HepG2 (cell line): ENCODE measurements around the gene THBS1. TPM values are rescaled to one million over a fixed set of nuclear protein-coding genes. Genes with fewer than 3 reads are reported as not detected.

Source experiments
- ATAC-seq: fragments of 200-7000 bp; cut with Tn5 transposase; 3 replicates; pipeline ENCODE4 v1.9.1; 2020; ENCODE audit warnings: mild to moderate bottlenecking, moderate library complexity
- BruUV-seq: library from RNA; stranded (reverse); fragments of 400-500 nt; replicated peaks from 2 replicates; lab custom pipeline; 2021; lab: Mats Ljungman, UMichigan
- CTCF ChIA-PET: fragments of 300-600 bp; formaldehyde crosslinking; extraction: SDS; loops from one replicate; lab custom pipeline; 2021; ENCODE audit warnings: low total read pairs, inconsistent platforms, low intra/inter-chr PET ratio; lab: Yijun Ruan, JAX
- POLR2A ChIA-PET: fragments of 350-600 bp; sonication (Branson Sonifier 250); formaldehyde crosslinking; loops from one replicate; lab custom pipeline; 2020; ENCODE audit warnings: antibody characterized with exemption, inconsistent platforms; lab: Yijun Ruan, JAX
- DNase-seq: peaks from one replicate; pipeline ENCODE4 v3.0.0-alpha.2; 2015; ENCODE audit warnings: low spot score
- FAIRE-seq: peaks from 3 replicates; lab custom pipeline; 2011; peaks lifted over from hg19 to GRCh38; lab: Jason Lieb, UNC
- H2AFZ ChIP-seq: one replicate; pipeline ENCODE4 v1.6.1; 2011; ENCODE audit warnings: low read length, inconsistent platforms
- H3K27ac ChIP-seq: fragments of 300-600 bp; 3 replicates; pipeline ENCODE4 v1.8.0; 2011; ENCODE audit warnings: mixed run types, mild to moderate bottlenecking, mixed read lengths, low read length, inconsistent platforms; ENCODE audit not compliant: insufficient read depth; ENCODE audit errors: extremely low read length
- H3K27me3 ChIP-seq, 2 experiments: fragments of 200-600 bp in 1 of 2; 2 replicates in 1 of 2; 3 replicates in 1 of 2; pipeline versions ENCODE4 v1.6.0 to v1.8.0; 2011; ENCODE audit warnings: low read length in 2 of 2, mild to moderate bottlenecking in 2 of 2, moderate library complexity in 2 of 2, inconsistent platforms in 1 of 2; ENCODE audit not compliant: insufficient read depth in 2 of 2, control insufficient read depth in 1 of 2
- H3K36me3 ChIP-seq, 2 experiments: fragments of 200-600 bp in 1 of 2; replicated peaks in 1 of 2; 2 replicates in 1 of 2; 3 replicates in 1 of 2; pipeline versions ENCODE4 v1.5.1 to v1.8.0; 2011; ENCODE audit warnings: low read length in 2 of 2, inconsistent platforms in 1 of 2; ENCODE audit not compliant: insufficient read depth in 2 of 2, control insufficient read depth in 1 of 2
- H3K4me1 ChIP-seq: 2 replicates; pipeline ENCODE4 v1.5.1; 2012; ENCODE audit warnings: low read length, inconsistent platforms; ENCODE audit not compliant: insufficient read depth
- H3K4me2 ChIP-seq: 2 replicates; pipeline ENCODE4 v1.6.0; 2011; ENCODE audit warnings: low read depth, low read length, inconsistent platforms
- H3K4me3 ChIP-seq, 3 experiments: fragments of 200-600 bp in 1 of 3; sonication (generic), shearing (Covaris generic) in 1 of 3; replicated peaks in 1 of 3; 2 replicates each; pipeline ENCODE4 v1.5.1; 2011 to 2016; ENCODE audit warnings: low read length in 3 of 3, inconsistent platforms in 2 of 3, low read depth in 2 of 3, mild to moderate bottlenecking in 2 of 3, control low read depth in 1 of 3, mixed read lengths in 1 of 3; ENCODE audit not compliant: insufficient read depth in 1 of 3
- H3K79me2 ChIP-seq: one replicate; pipeline ENCODE4 v1.6.1; 2011; ENCODE audit warnings: low read length, inconsistent platforms; ENCODE audit not compliant: insufficient read depth
- H3K9ac ChIP-seq: 2 replicates; pipeline ENCODE4 v1.6.0; 2011; ENCODE audit warnings: mild to moderate bottlenecking, low read depth, low read length, inconsistent platforms; ENCODE audit not compliant: insufficient read depth
- H3K9me3 ChIP-seq: 2 replicates; pipeline ENCODE4 v1.5.1; 2012; ENCODE audit warnings: mild to moderate bottlenecking, low read length
- H4K20me1 ChIP-seq: 2 replicates; pipeline ENCODE4 v1.6.0; 2011; ENCODE audit warnings: inconsistent platforms, mild to moderate bottlenecking, low read length, moderate library complexity; ENCODE audit not compliant: insufficient read depth
- ADNP ChIP-seq: sonication (generic); formaldehyde crosslinking; IDR thresholded peaks from 2 replicates; pipeline ENCODE4 v1.4.0; 2020; ENCODE audit warnings: missing genetic modification reagents
- EED ChIP-seq: sonication (generic); formaldehyde crosslinking; IDR thresholded peaks from 2 replicates; pipeline ENCODE4 v1.5.0; 2020; ENCODE audit warnings: mild to moderate bottlenecking, missing genetic modification reagents
- FOXA1 ChIP-seq, 2 experiments: fragments of 450-650 bp in 1 of 2; sonication (generic) in 1 of 2; formaldehyde crosslinking in 1 of 2; IDR thresholded peaks; 2 replicates each; pipeline versions ENCODE4 v1.4.0 to v1.6.1; 2016 to 2020; ENCODE audit warnings: missing genetic modification reagents in 1 of 2
- KMT2B ChIP-seq: IDR thresholded peaks from 2 replicates; pipeline ENCODE4 v1.6.1; 2016; ENCODE audit warnings: missing genetic modification reagents, missing compliant biosample characterization
- RBM22 ChIP-seq: fragments of 200-400 bp; formaldehyde crosslinking; optimal IDR thresholded peaks from 2 replicates; pipeline ENCODE3; 2017; ENCODE audit warnings: mild to moderate bottlenecking, low read length, moderate library complexity
- SAFB2 ChIP-seq: sonication (generic); formaldehyde crosslinking; IDR thresholded peaks from 2 replicates; pipeline ENCODE4 v1.5.1; 2020; ENCODE audit warnings: missing genetic modification reagents, low read depth, mild to moderate bottlenecking, borderline replicate concordance
- TBP ChIP-seq: sonication (generic); formaldehyde crosslinking; IDR thresholded peaks from 2 replicates; pipeline ENCODE4 v1.5.0; 2020; ENCODE audit warnings: missing genetic modification reagents
- ZBTB38 ChIP-seq: sonication (generic); formaldehyde crosslinking; IDR thresholded peaks from 2 replicates; pipeline ENCODE4 v1.5.1; 2020; ENCODE audit warnings: mild to moderate bottlenecking, missing genetic modification reagents
- ZNF749 ChIP-seq: sonication (generic); formaldehyde crosslinking; IDR thresholded peaks from 2 replicates; pipeline ENCODE4 v1.8.0; 2022; ENCODE audit warnings: mild to moderate bottlenecking, missing genetic modification reagents, moderate library complexity, borderline replicate concordance
- WGBS: methylation state at CpG from one replicate; pipeline ENCODE4 v1.1.6; 2017; ENCODE audit warnings: low lambda C conversion rate; 5-methylcytosine and 5-hydroxymethylcytosine counted together
- in situ Hi-C: cut with HindIII; loops from 2 replicates; pipeline ENCODE4 v1.10.0; 2017; ENCODE audit warnings: low pct_unique_long_range_greater_than_20kb; ENCODE audit not compliant: extremely low pct_ligation_motif_present
- intact Hi-C: fragments of 100-400 bp; cut with micrococcal nuclease; formaldehyde crosslinking; loops from one replicate; pipeline ENCODE4 v1.10.0; 2022; ENCODE audit not compliant: unreplicated experiment
- polyA plus RNA-seq, 8 experiments: library from polyadenylated mRNA; depleted of rRNA in 3 of 8; stranded (reverse) in 7 of 8; unstranded in 1 of 8; fragments of >200 nt; fragmentation: Illumina TruSeq in 4 of 8; extraction: Trizol in 4 of 8; gene quantifications; 2 replicates each; pipeline versions ENCODE4 v1.2.1 to v1.2.3, GENCODE V29; 2011 to 2016; ENCODE audit warnings: low read depth in 4 of 8, missing spikeins in 1 of 8, mixed read lengths in 1 of 8; ENCODE audit not compliant: insufficient read depth in 1 of 8
- total RNA-seq, 5 experiments: library from RNA; depleted of rRNA; stranded (reverse); fragments of >200 nt; fragmentation: Illumina TruSeq; extraction: Trizol; gene quantifications; 2 replicates each; pipeline ENCODE4 v1.2.3, GENCODE V29; 2016; ENCODE audit warnings: low read depth in 1 of 5
- TF ChIP-seq, protein P1 (sequence below): sonication (generic); formaldehyde crosslinking; IDR thresholded peaks from 2 replicates; pipeline ENCODE4 v1.4.0; 2020; ENCODE audit warnings: mild to moderate bottlenecking, missing genetic modification reagents
- TF ChIP-seq, protein P2 (sequence below): sonication (generic); formaldehyde crosslinking; IDR thresholded peaks from 2 replicates; pipeline ENCODE4 v1.8.0; 2022; ENCODE audit warnings: missing genetic modification reagents, mild to moderate bottlenecking, borderline replicate concordance

Gene THBS1
- total and polyA plus RNA-seq, 2 of the 13 experiments (the other 11 are each of a cell fraction or from before 2014, with no cell fraction given) = 54.7 to 67.1 TPM

DNA sequence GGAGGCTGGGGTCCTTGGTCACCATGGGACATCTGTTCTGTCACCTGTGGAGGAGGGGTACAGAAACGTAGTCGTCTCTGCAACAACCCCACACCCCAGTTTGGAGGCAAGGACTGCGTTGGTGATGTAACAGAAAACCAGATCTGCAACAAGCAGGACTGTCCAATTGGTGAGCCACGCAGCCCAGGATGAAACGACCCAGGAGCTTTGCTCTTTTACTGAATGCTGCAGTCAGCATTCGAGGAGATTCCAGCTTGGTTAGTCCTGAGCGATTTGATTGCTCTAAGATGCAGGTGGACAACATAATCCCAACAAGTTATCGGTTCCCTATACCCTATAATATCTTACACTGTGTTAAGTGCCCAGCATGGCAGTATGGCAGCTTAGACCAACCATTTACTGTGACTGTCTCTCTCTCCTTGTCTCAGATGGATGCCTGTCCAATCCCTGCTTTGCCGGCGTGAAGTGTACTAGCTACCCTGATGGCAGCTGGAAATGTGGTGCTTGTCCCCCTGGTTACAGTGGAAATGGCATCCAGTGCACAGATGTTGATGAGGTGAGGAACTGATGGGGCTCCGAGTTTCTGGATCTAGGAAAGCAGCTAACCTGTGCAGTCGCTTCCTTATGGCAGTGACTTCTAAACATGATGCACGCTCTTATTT lies 7.8 kb downstream of the THBS1 start:
- H3K79me2 ChIP-seq = no peaks in the 10 kb centered on the region
- H3K4me1 ChIP-seq = peaks cover 34% of the 10 kb centered on the region
- CTCF ChIA-PET = no interaction called here
- ATAC-seq (no peak), DNase-seq (no peak), FAIRE-seq (no peak)
- no peak overlapping the region for H3K4me3 ChIP-seq
- TF ChIP-seq, protein P1, sequence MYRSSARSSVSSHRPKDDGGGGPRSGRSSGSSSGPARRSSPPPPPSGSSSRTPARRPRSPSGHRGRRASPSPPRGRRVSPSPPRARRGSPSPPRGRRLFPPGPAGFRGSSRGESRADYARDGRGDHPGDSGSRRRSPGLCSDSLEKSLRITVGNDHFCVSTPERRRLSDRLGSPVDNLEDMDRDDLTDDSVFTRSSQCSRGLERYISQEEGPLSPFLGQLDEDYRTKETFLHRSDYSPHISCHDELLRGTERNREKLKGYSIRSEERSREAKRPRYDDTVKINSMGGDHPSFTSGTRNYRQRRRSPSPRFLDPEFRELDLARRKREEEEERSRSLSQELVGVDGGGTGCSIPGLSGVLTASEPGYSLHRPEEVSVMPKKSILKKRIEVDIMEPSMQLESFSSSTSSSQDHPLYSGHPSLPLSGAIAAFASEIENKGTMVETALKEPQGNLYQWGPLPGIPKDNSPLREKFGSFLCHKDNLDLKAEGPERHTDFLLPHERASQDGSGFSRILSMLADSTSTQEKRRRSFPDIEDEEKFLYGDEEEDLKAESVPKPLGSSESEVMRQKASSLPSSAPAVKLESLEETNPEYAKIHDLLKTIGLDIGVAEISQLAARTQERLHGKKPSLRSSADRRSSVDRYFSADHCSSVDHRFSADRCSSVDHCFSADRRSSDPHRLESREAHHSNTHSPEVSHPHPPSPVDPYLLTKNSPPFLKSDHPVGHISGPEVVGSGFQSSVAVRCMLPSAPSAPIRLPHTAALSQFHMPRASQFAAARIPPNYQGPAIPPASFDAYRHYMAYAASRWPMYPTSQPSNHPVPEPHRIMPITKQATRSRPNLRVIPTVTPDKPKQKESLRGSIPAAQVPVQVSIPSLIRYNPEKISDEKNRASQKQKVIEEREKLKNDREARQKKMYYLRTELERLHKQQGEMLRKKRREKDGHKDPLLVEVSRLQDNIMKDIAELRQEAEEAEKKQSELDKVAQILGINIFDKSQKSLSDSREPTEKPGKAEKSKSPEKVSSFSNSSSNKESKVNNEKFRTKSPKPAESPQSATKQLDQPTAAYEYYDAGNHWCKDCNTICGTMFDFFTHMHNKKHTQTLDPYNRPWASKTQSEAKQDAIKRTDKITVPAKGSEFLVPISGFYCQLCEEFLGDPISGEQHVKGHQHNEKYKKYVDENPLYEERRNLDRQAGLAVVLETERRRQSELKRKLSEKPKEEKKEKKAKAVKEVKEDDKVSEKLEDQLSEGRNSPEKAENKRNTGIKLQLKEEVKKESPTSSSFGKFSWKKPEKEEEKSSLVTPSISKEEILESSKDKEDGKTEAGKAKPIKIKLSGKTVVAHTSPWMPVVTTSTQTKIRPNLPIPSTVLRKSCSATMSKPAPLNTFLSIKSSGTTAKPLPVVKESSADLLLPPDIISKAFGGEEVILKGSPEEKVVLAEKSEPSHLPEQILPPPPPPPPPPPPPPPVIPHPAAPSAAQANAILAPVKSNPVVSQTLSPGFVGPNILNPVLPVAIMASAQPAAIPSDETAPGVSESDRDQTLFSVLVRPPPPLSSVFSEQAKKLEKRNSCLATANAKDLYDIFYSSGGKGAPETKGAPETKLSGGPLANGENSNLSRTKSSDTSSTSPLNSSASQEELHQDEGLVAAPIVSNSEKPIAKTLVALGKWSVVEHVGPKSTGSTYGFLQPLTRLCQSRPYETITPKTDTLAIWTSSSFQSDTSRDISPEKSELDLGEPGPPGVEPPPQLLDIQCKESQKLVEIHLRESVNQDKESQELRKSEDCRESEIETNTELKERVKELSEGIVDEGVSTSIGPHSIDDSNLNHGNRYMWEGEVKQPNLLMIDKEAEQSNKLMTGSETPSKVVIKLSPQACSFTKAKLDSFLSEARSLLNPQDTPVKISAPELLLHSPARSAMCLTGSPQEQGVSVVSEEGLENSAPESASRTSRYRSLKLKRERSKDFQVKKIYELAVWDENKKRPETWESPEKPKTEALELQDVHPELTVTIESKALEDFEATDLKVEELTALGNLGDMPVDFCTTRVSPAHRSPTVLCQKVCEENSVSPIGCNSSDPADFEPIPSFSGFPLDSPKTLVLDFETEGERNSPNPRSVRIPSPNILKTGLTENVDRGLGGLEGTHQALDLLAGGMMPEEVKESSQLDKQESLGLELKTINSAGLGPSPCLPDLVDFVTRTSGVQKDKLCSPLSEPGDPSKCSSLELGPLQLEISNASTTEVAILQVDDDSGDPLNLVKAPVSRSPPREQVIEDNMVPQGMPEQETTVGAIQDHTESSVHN (CRISPR knock-in tag) = no peak
- TF ChIP-seq, protein P2, sequence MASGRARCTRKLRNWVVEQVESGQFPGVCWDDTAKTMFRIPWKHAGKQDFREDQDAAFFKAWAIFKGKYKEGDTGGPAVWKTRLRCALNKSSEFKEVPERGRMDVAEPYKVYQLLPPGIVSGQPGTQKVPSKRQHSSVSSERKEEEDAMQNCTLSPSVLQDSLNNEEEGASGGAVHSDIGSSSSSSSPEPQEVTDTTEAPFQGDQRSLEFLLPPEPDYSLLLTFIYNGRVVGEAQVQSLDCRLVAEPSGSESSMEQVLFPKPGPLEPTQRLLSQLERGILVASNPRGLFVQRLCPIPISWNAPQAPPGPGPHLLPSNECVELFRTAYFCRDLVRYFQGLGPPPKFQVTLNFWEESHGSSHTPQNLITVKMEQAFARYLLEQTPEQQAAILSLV (CRISPR knock-in tag) = no peak
- no peak for TF ChIP-seq TBP (CRISPR knock-in tag)
- TF ChIP-seq RBM22 = no peak
- no peak for TF ChIP-seq FOXA1 (IDR thresholded peaks at IDR 0.05)
- TF ChIP-seq FOXA1 (CRISPR knock-in tag; IDR thresholded peaks at IDR 0.05) = no peak
- no peak for TF ChIP-seq ZBTB38 (CRISPR knock-in tag)
- TF ChIP-seq KMT2B (CRISPR knock-in tag) = no peak
- TF ChIP-seq ZNF749 (CRISPR knock-in tag) = no peak
- no peak for TF ChIP-seq SAFB2 (CRISPR knock-in tag)
- TF ChIP-seq ADNP = no peak
- no peak for TF ChIP-seq EED
- H3K4me2 ChIP-seq = no peak overlapping the region
- POLR2A ChIA-PET = no interaction called here
- WGBS = 95% methylated on average over 11 of the region's 13 CpGs
- no peaks in the 10 kb centered on the region; the same call in 1 of the 2 replicates for H4K20me1 ChIP-seq
- H3K27ac ChIP-seq = no peak overlapping the region
- intact Hi-C loops (no loop called here), in situ Hi-C loops (loop anchor here (10.0 kb wide), 3 partner anchors 154 to 774 kb away; no protein-coding TSS in a partner anchor)
- H3K9me3 ChIP-seq = no peaks in the 10 kb centered on the region
- no peaks in the 10 kb centered on the region for H3K27me3 ChIP-seq
- H2AFZ ChIP-seq = no peak overlapping the region
- no TSS peak for BruUV-seq
- no peak overlapping the region for H3K9ac ChIP-seq
- H3K36me3 ChIP-seq = peaks cover 49 to 97% of the 10 kb centered on the region in 2 experiments
